HT-29 (cell line): ENCODE data around the gene TTC27. TPM values are rescaled to one million over a fixed set of nuclear protein-coding genes. Genes with fewer than 3 reads are reported as not detected.

Experiments
- DNase-seq: peaks from one replicate; pipeline ENCODE4 v3.0.0-alpha.2; 2015; ENCODE audit warnings: low spot score
- total RNA-seq: library from RNA; depleted of rRNA; stranded (reverse); fragments of >200 nt; shearing (Covaris generic); gene quantifications from 2 replicates; pipeline ENCODE4 v1.2.3, GENCODE V29; 2014

TTC27 gene
- total RNA-seq, 1 experiment from 2014 or later, result 8.9 TPM

DNA sequence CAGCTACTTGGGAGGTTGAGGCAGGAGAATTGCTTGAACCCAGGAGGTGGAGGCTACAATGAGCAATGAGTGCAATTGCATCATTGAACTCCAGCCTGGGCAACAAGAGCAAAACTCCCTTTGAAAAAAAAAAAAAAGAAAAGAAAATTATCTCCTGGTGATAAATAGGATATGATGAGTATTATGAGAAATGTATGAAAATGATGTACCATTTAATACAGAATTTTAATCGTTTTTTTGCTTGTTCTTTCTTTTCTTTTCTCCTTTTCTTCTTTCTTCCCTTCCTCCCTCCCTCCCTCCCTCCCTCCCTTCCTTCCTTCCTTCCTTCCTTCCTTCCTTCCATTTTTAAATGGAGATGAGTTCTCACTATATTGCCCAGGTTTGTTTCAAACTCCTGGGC is 40.4 kb downstream of the TTC27 start:
- no peak for DNase-seq

DNA sequence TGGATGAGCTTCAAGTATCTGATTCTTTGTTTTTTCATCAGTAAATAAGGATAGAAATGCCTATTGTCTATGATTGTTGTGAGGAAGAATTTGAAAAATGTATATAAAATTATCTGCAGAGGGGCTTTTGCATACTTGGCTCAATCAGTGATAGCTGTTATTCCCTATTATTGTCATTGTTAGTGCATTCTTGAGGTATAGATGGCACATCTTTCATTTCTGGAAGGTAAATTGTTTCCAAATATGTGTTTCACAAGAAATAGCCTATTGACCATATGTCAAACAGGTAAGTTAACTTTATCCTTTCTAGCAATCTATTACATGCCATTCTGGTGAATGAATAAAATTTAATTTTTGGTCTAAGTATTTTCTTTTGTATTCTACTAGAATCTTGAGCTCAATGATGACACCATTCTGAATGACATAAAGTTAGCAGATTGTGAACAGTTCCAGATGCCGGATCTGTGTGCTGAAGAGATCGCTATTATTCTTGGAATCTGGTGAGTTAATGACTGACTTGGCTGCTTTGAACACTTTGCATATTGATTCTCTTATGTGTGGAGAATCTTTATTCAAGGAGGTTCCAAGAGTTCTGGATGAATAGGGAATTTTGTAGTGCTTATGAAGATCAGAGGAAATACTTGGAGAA is 44.2 kb downstream of the TTC27 start:
- no peak for DNase-seq

DNA sequence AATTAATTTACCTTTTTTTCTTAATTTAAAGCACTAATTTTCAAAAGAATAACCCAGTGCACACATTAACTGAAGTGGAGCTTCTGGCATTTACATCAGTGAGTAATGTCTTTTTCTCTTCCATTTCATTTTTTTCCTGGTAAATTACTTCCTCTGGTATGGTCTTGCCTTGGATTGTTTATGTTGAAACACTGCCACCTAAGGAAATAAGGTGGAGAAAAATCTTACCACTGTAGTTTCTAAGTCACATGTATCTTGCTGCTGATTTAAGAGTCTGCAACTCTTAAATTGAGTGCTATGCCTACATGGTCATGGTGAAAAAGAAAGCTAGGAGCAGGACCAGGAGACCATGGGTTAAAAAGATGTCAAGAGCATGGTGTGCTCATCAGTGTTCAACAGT is 51.0 kb downstream of the TTC27 start:
- DNase-seq, result no peak

DNA sequence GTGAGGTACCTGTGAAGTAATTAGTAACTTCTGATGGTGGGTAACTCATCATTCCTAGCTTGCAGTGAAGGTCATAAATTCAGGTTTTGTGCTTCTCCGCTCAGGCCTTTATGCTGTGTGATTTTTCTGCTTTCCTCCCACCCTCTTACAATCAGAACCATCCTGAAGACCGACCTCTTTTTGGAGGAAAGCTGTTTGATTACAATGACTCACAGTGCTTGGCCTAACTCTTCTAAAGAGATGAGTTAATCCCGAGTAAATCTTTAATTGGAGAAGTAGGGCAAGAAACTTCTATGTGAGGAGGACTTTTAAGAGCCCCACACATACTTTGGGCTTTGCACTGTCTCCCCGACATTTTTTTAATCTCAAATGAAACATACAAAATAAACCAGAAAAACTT is 53.1 kb downstream of the TTC27 start:
- no peak for DNase-seq

DNA sequence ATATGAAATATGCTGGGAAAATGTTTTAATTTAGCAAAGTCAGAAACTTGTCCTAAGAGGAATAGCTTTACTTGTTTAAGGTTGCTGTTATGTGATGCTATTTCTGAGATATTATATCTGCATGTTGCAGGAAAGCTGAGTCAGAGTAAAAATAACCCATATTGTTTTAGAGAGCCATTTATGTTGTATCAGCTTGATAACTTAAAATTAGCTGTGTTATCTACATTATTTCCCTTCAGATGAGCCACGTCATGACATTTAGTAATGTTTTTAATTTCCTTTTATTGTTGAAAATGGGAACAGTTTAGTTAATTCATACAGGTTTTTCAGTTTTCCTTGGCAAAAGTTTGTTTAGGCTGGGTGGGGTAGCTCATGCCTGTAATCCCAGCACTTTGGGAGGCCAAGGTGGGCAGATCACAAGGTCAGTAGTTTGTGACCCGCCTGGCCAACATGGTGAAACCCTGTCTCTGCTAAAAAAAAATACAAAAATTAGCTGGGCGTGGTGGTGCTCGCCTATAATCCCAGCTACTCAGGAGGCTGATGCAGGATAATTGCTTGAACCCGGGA is 55.8 kb downstream of the TTC27 start:
- no peak for DNase-seq

DNA sequence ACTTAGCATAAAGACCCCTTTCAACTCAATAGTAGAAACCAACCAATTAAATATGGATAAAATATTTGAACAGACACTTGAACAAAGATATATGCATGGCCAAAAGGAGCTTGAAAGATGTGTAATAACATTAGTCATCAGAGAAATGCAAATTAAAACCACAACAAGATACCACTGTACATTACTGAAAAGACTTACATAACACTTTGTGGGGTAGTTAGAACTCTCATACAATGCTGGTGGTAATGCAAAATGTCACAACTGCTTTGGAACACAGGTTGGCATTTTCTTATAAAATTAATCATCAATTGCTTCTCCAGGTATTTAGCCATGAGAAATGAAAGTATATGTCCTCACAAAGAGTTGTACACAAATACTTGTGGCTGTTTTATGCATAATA is 60.7 kb downstream of the TTC27 start:
- no peak for DNase-seq

DNA sequence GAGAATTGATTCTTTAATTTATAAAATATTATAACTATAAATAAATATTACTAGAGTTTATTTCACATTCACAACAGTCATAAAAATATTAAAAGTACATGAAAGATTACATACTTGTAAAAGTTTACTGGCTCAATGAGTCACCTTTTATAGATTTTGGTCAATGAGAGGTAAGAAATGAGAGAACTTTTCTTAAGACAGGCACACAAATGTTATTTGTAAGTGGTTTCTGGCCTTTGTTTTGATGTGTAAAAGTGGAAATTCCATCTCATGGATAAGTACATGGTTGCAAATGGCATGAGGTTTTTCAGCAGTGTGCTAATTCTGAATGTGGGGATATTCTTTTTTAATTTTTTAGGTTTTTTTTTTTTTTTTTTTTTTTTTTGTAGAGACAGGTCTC is 63.8 kb downstream of the TTC27 start:
- DNase-seq, result no peak

DNA sequence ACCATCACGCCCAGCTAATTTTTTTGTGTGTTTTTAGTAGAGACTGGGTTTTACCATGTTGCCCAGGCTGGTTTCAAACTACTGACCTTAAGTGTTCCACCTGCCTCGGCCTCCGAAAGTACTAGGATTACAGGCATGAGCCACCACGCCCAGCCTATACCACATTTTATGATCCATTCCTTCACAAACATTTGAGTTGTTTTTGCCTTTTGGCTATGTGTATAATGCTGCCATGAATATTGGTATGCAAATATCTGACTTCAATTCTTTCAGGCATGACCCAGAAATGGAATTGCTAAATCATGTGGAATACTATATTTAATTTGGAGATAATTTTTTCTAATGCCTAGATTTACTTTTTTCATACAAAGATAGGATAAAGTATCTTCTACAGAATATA is 68.6 kb downstream of the TTC27 start:
- no peak for DNase-seq

DNA sequence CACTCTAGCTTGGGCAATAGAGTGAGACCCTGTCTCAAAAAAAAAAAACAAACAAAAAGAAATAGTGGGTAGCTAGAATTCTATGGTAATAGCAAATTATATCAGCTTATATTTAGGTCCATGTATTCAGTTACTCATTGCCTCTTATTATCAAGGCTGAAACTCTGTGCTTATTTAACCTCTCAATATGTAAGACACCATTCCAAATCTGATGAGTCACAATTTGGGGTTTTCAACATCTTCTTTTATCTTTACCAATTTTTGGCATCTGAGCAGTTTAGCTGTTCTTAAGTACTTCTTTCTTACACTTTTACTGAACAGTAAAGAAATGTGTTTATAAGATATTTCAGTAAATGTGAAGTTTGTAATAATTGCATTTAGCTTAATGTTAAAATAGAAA is 69.3 kb downstream of the TTC27 start:
- no peak for DNase-seq

DNA sequence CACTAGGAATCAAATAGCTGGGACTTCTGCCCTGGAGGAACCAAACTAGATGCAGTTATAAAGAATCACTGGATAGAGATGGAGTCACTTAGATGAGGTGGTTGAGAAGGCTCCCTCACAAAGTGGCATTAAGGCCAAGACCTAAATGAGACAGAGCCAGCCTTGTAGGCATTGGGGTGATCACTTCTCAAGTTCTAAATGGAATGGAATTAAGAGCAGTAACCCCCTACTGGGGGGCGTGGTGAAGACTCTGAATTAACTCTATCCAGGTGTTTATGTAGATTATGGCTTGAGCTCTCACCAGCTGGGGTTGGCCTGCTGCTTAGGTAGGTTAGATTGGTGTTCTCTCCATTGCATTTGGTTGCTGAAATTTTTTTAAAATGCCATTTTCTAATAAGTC is 71.3 kb downstream of the TTC27 start:
- DNase-seq, result no peak

DNA sequence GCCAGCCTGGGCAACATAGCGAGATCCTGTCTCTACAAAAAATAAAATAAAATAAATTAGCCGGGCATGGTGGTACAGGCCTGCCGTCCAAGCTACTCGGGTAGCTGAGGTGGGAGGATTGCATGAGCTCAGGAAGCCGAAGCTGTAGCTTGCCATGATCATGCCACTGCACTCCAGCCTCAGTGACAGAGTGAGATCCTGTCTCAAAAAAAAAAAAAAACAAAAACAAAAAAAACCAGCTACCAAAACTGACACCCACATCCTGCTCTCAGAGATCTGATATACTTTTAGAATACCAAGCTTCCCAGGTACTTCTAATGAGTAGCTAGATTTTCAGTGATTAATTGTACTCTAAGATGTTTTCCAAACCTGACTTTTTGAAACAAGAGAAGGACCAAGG is 74.0 kb downstream of the TTC27 start:
- DNase-seq, result no peak

DNA sequence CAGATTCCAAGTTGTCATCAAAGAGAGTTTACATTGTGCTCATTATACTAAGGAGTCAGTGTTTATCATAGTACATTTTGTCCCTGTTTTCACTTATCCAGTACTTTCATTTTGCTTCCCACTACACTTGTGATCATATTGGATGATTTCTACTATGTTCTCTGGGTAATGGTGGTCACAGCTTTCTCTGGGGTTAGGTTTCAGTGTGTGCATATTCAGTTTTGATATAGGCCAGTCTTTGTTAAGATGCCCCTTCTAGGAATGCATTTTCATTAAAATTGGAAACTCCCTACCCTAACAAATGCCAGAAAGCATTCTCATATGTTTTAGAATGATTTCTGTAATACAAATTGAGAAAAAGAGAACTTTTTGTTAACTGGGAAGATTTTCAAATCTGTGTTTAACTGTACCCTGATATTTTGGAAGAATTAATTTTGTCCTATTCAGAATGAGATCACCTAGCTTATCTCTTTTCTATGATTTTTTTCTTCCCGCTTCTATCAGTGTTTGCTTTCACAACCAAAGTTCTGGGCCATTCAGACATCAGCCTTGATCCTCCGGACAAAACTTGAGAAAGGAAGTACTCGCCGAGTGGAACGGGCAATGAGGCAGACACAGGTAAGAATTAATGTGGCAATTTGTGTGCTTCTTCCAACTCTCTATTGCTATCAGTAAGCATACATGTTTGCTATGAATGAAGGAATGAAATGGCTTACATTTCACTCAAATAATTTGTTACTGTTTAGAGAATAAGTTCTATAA is 74.6 kb downstream of the TTC27 start:
- DNase-seq, result no peak

DNA sequence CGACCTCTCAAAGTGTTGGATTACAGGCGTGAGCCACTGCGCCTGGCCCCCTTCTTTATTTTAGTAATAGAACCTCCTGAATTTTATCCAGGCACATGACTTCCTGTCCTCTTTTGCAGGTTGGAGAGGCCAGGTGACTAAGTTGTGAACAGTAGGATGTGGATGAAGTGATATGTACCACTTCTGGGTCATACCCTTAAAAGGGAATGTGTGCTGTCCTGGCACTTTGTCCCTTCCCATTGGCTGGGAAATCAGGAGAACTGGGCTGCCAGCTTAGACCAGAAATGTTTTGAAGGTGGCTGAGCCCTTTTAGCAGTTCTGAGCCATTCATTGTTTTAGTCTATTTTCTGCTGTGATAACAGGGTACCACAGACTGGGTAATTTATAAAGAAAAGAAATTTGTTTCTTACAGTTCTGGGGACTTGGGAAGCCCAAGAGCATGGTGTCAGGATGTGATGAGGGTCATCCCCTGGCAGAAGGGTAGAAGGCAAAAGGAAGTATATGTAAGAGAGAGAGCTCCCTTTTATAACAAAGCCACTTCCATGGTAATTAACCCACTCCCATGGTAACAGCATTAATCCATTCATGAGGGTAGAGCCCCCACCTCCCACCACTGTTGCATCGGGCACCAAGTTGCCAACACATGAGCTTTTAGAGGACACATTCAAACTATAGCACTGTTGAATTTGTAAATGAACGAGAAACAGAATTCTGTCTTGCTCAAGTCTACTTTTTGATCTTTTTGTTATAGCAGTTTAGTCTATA is 79.1 kb downstream of the TTC27 start:
- no peak for DNase-seq

DNA sequence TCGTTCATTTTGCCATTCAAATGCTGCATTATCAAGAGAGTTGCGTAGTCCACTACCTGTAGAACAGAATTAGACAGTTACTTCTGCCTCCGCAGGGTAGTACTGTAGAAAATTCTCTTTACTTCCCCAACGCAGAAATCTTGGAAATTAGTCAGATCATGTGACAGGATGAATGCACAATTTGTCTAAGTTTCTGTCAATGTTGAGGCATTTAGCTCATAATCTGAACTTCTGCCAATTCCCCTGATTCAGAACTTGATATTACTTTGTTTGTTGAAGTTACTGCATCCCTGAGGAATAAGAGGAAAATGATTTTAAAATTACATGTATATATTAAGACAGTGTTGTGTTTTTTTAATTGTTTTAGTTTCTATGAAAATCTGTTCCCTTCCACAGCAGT is 83.4 kb downstream of the TTC27 start:
- no peak for DNase-seq

DNA sequence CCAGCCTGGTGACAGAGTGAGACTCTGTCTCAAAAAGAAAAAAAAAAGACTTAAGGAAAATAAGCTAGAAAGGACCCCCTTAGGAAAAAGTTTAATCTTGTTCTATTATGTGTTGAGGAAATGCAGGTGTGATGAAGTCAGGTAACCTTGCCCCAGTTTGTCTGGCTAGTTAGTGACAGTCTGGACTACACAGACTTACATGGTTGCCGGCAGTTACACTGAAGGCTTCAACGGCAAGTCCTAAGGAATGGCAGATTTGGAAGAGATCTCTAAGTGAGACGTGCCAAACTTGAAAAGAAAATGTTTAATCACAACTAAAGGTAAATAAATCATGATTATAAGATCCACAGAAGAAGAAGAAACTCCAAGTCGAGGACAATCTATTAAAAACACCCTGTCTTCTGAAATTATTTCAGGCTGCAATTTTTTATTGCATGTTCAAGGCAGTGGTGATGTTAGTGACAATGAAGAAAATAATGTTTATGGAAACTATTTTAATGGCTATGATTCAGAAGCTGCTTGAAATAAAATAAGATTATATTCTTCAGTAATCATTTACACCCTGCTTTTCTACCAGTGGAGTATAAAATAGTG is 84.2 kb downstream of the TTC27 start:
- DNase-seq, result no peak

DNA sequence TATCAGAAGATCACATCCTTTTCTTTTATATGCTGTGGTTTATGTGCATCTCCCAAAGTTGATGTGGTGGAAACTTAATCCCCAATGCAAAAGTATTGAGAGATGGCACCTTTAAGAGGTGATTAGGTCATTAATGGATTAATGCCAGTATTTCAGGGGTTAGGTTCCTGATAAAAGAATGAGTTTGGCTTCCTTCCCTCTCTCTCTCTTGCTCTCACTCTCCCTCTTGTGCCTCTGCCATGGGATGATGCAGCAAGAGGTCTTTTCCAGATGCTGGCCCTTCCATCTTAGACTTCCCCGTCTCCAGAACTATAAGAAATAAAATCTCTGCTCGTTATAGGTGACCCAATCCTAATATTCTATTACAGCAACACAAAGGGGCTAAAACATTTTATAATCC is 85.0 kb downstream of the TTC27 start:
- no peak for DNase-seq

DNA sequence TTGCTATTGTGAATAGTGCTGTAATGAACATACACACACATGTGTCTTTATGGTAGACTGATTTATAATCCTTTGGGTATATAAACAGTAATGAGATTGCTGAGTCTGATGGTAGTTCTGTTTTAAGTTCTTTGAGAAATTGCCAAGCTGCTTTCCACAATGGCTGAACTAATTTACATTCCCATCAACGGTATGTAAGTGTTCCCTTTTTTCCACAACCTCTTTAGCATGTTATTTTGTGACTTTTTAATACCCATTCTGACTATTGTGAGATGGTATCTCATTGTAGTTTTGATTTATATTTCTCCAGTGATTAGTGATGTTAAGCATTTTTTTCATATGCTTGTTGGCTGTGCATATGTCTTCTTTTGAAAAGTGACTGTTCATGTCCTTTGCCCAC is 86.7 kb downstream of the TTC27 start:
- no peak for DNase-seq

DNA sequence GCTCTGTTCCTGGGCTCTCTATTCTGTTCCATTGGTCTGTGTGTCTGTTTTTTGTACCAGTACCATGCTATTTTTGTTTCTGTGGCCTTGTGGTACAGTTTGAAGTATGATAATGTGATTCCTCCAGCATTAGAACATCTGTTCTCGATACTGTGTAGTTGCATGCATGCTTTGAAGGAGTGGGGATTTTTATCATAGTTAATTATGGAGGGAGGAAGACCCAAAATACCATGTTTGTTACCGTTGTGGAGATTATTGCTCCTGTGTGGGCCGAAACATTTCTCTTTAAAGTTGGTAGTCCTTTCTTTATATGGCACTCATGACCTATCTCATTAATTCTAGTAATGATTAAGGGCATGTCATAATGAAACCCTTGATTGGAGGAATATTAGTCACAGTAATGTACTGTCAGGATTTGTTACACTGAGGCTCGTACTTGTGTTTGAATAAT is 87.6 kb downstream of the TTC27 start:
- no peak for DNase-seq

DNA sequence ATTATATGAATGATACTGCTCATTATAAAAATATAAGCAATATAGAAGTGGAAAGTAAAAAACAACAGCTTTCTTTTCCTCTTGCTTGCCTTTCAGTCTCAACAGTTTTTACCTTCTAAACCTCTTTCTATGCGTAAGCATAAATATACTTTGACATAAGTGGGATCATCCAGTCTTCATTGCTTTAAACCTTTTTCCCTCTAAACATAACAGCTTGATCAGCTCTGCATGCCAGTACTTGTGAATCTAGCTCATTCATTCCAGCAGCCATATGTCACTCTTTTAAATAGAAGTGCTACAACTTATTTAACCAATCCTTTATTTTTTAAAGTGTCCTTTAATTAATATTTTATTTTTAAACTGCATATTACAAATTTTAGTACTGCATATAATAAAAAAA is 88.1 kb downstream of the TTC27 start:
- DNase-seq, result no peak

DNA sequence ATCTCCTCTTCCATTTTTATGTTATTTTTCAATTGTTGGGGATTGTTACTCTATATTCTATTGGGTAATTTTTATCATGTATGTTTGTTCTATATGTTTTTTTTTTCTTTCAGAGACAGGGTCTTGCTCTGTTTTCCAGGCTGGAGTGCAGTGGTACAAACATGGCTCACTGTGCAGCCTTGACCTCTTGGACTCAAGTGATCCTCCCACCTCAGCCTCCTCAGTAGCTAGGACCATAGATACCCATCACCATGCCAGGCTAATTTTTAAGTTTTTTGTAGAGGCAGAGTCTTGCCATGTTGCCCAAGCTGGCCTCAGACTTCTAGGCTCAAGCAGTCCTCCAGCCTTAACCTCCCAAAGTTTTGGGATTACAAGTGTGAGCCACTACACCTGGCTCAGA is 88.7 kb downstream of the TTC27 start:
- no peak for DNase-seq

DNA sequence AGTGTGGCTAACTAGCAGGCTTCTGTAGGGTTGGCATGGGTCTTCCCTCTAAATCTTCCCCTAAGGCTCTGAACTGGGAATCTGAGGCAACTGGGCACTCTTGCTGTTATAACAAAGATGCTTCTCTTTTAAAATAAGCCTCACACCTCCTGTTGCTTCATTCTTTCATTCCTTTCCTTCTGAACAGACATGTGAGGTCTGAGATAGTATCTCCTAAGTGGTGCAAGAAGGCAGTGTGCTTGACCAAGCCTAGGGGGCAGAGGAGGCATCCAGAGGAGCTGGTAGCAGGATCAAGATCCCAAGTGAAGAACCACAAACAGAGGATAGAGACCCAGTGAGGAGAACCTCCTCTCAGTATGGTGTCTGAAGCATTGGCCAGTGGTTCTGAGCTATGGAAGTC is 90.9 kb downstream of the TTC27 start:
- no peak for DNase-seq

DNA sequence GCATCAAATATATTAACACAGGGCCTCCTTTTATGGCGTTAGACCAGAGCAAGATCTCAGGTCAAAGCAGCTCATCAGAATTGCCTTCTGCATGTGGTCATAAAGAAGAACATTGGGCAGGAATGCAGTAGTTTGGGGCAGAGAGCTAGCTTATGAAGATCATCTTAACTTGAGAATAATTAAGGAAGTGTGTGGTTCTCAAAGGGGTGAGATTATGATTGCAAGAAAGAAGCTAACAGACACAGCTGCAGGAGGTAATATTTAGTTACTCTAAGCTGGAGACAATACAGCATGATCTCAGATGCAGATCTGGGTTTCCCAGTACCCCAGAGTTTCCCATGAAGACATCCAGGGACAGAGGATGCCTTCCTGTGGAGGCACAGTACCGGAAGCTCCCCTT is 91.6 kb downstream of the TTC27 start:
- DNase-seq, result no peak
